Measurements from ENCODE around the gene TBC1D22A.

- peak in 3 of 6 experiments; percentile 22 to 36 (median 29) for TF ChIP-seq CTCF (IDR thresholded peaks at IDR 0.05)
- TF ChIP-seq EP300 (IDR thresholded peaks at IDR 0.05): no peak
- TF ChIP-seq POLR2A (IDR thresholded peaks at IDR 0.05): no peak
- TF ChIP-seq POLR2AphosphoS5 (IDR thresholded peaks at IDR 0.05): no peak
Measured at GRCh38 chr22:46833228-46833627, 70.8 kb downstream of the TBC1D22A start.

Data from upper lobe of left lung (tissue), 4 donors.